ENCODE data around the gene ASB2. TPM values are rescaled to one million over a fixed set of nuclear protein-coding genes. Genes with fewer than 3 reads are reported as not detected.

ASB2 gene
- polyA plus RNA-seq, 1 donor from 2014 or later = 0.26 TPM

DNA sequence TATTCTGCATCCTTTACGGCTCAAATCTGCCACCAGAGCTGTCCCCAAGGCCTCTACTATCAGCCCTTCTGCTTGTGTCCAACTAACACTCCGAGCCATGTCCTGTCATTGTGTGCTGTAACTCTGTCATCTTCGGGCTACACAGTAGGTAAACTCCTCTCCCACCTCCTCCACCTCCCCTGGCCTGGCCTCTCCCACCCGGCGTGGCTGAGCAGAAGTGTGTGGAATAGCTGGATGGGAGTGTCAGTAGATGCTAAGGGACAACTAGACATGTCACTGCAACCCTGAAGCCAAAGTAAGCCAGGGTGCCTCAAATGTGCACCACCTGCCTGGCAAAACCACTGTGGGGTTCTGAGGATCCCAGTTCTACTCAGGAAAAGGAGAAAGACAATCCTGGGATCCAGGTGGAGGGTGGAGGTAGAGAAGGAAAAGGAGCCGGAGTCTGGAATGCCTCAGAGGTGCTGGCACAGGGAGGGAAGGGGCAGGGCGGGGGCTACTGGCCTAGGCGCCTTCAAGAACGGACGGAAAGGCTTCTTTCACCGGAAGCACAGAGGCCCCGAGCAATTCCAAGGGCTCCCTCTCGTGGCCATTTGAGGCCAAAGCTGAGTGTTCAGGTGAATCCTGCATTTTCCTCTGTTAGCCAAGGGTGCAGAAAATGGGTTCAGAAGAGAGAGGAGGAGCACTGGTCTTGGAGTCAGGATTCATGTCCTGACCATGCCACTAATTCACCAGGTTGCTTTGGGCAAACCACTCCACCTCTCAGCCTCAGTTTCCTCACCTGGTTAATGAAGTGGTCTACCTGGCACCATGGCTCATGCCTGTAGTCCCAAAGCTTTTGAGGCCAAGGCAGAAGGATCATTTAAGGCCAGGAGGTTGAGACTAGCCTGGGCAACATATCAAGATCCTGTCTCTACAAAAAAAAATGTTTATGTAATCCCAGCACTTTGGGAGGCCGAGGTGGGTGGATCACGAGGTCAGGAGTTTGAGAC is 69.7 kb downstream of the ASB2 start:
- no peaks in the 10 kb centered on the region for H3K79me2 ChIP-seq (replicated peaks; ENCODE audit: insufficient read depth, low read length)
- no peaks in the 10 kb centered on the region for H3F3A ChIP-seq (ENCODE audit: insufficient read depth, low read length, poor library complexity, severe bottlenecking)
- TF ChIP-seq, protein P1, sequence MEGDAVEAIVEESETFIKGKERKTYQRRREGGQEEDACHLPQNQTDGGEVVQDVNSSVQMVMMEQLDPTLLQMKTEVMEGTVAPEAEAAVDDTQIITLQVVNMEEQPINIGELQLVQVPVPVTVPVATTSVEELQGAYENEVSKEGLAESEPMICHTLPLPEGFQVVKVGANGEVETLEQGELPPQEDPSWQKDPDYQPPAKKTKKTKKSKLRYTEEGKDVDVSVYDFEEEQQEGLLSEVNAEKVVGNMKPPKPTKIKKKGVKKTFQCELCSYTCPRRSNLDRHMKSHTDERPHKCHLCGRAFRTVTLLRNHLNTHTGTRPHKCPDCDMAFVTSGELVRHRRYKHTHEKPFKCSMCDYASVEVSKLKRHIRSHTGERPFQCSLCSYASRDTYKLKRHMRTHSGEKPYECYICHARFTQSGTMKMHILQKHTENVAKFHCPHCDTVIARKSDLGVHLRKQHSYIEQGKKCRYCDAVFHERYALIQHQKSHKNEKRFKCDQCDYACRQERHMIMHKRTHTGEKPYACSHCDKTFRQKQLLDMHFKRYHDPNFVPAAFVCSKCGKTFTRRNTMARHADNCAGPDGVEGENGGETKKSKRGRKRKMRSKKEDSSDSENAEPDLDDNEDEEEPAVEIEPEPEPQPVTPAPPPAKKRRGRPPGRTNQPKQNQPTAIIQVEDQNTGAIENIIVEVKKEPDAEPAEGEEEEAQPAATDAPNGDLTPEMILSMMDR (IDR thresholded peaks at IDR 0.05; ENCODE audit: poor library complexity, severe bottlenecking) = no peak
- TF ChIP-seq RAD21 (conservative IDR thresholded peaks at IDR 0.05) (no peak), EZH2 (IDR thresholded peaks at IDR 0.05; ENCODE audit: borderline replicate concordance, insufficient read depth, low read length, poor library complexity, severe bottlenecking) (no peak), POLR2AphosphoS5 (IDR thresholded peaks at IDR 0.05) (no peak), EP300 (conservative IDR thresholded peaks at IDR 0.05; ENCODE audit: poor library complexity, severe bottlenecking) (no peak), MXI1 (conservative IDR thresholded peaks at IDR 0.05; ENCODE audit: poor library complexity, severe bottlenecking) (no peak), SMC3 (conservative IDR thresholded peaks at IDR 0.05; ENCODE audit: poor library complexity) (no peak), TAF1 (IDR thresholded peaks at IDR 0.05; ENCODE audit: low read depth) (no peak)
- TF ChIP-seq, protein P2, sequence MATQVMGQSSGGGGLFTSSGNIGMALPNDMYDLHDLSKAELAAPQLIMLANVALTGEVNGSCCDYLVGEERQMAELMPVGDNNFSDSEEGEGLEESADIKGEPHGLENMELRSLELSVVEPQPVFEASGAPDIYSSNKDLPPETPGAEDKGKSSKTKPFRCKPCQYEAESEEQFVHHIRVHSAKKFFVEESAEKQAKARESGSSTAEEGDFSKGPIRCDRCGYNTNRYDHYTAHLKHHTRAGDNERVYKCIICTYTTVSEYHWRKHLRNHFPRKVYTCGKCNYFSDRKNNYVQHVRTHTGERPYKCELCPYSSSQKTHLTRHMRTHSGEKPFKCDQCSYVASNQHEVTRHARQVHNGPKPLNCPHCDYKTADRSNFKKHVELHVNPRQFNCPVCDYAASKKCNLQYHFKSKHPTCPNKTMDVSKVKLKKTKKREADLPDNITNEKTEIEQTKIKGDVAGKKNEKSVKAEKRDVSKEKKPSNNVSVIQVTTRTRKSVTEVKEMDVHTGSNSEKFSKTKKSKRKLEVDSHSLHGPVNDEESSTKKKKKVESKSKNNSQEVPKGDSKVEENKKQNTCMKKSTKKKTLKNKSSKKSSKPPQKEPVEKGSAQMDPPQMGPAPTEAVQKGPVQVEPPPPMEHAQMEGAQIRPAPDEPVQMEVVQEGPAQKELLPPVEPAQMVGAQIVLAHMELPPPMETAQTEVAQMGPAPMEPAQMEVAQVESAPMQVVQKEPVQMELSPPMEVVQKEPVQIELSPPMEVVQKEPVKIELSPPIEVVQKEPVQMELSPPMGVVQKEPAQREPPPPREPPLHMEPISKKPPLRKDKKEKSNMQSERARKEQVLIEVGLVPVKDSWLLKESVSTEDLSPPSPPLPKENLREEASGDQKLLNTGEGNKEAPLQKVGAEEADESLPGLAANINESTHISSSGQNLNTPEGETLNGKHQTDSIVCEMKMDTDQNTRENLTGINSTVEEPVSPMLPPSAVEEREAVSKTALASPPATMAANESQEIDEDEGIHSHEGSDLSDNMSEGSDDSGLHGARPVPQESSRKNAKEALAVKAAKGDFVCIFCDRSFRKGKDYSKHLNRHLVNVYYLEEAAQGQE (IDR thresholded peaks at IDR 0.05; ENCODE audit: borderline replicate concordance) = no peak
- no peaks in the 10 kb centered on the region for H3K36me3 ChIP-seq (ENCODE audit: insufficient read depth, low read length)
- no peak overlapping the region for H3K4me2 ChIP-seq (ENCODE audit: low read length)
- H3K27me3 ChIP-seq (ENCODE audit: insufficient read depth, low read depth, low read length) = no peaks in the 10 kb centered on the region
- no peak overlapping the region for H3K9ac ChIP-seq (ENCODE audit: low read length)
- no peaks in the 10 kb centered on the region for H4K20me1 ChIP-seq (ENCODE audit: insufficient read depth)
- H3K9me2 ChIP-seq (ENCODE audit: insufficient read depth, low read length) = no peaks in the 10 kb centered on the region
- no peak overlapping the region for H3K27ac ChIP-seq (ENCODE audit: low read length)
- no peak overlapping the region for H3K4me3 ChIP-seq (ENCODE audit: low read length)
- no peaks in the 10 kb centered on the region for H3K9me3 ChIP-seq (ENCODE audit: low read length)
- no peak overlapping the region for H2AFZ ChIP-seq (ENCODE audit: low read depth, low read length)

DNA sequence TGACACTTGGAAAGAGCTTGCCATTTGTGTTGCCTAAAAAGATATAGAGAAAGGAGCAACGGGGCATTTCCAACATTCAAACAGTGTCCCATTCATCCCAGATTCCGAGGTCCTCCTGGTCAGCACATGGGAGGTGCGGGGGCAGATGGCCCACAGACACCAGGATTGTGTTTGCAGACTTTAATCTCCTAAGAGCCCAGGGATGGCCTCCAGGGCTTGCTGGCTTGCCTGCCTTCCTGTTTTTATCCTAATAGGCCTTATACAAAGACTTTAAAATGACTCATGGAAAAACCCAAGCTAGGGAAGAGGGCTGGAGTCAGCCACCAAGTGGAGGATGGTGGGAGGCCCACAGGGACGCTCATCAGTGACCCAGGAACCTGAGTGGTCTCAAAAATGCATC is 70.7 kb downstream of the ASB2 start:
- H3K9me3 ChIP-seq (ENCODE audit: low read length) = no peaks in the 10 kb centered on the region
- no peaks in the 10 kb centered on the region for H3F3A ChIP-seq (ENCODE audit: insufficient read depth, low read length, poor library complexity, severe bottlenecking)
- H2AFZ ChIP-seq (ENCODE audit: low read depth, low read length) = no peak overlapping the region
- no peaks in the 10 kb centered on the region for H4K20me1 ChIP-seq (ENCODE audit: insufficient read depth)
- H3K27ac ChIP-seq (ENCODE audit: low read length) = no peak overlapping the region
- no peaks in the 10 kb centered on the region for H3K36me3 ChIP-seq (ENCODE audit: insufficient read depth, low read length)
- H3K9ac ChIP-seq (ENCODE audit: low read length) = no peak overlapping the region
- H3K79me2 ChIP-seq (replicated peaks; ENCODE audit: insufficient read depth, low read length) = no peaks in the 10 kb centered on the region
- no peaks in the 10 kb centered on the region for H3K9me2 ChIP-seq (ENCODE audit: insufficient read depth, low read length)
- no peaks in the 10 kb centered on the region for H3K27me3 ChIP-seq (ENCODE audit: insufficient read depth, low read depth, low read length)
- H3K4me3 ChIP-seq (ENCODE audit: low read length) = no peak overlapping the region
- H3K4me2 ChIP-seq (ENCODE audit: low read length) = no peak overlapping the region
- TF ChIP-seq POLR2AphosphoS5 (IDR thresholded peaks at IDR 0.05) (no peak), MXI1 (conservative IDR thresholded peaks at IDR 0.05; ENCODE audit: poor library complexity, severe bottlenecking) (no peak), RAD21 (conservative IDR thresholded peaks at IDR 0.05) (no peak), SMC3 (conservative IDR thresholded peaks at IDR 0.05; ENCODE audit: poor library complexity) (no peak), EP300 (conservative IDR thresholded peaks at IDR 0.05; ENCODE audit: poor library complexity, severe bottlenecking) (no peak), EZH2 (IDR thresholded peaks at IDR 0.05; ENCODE audit: borderline replicate concordance, insufficient read depth, low read length, poor library complexity, severe bottlenecking) (no peak), TAF1 (IDR thresholded peaks at IDR 0.05; ENCODE audit: low read depth) (no peak)
- TF ChIP-seq, protein P2 (IDR thresholded peaks at IDR 0.05; ENCODE audit: borderline replicate concordance) = no peak
- TF ChIP-seq, protein P1 (IDR thresholded peaks at IDR 0.05; ENCODE audit: poor library complexity, severe bottlenecking) = no peak
